Smooth muscle cell (in vitro differentiated cells): ENCODE data around the gene APBB3. TPM values are rescaled to one million over a fixed set of nuclear protein-coding genes. Genes with fewer than 3 reads are reported as not detected.

Experiments
- DNase-seq: peaks from one replicate; lab custom pipeline; 2025; ENCODE audit not compliant: unreplicated experiment; lab: John Stamatoyannopoulos, UW
- H2AFZ ChIP-seq: fragments of 200-600 bp; sonication (generic); 2 replicates; pipeline ENCODE4 v1.6.0; 2016; ENCODE audit warnings: antibody characterized with exemption, low read depth, mild to moderate bottlenecking
- H3F3A ChIP-seq: fragments of 200-600 bp; sonication (generic); 2 replicates; pipeline ENCODE4 v1.6.0; 2017; ENCODE audit warnings: antibody characterized with exemption, low read depth
- H3K27ac ChIP-seq: fragments of 200-600 bp; sonication (generic); 2 replicates; pipeline ENCODE4 v1.5.1; 2016; ENCODE audit warnings: low read depth, mild to moderate bottlenecking
- H3K27me3 ChIP-seq: fragments of 200-600 bp; sonication (generic); 2 replicates; pipeline ENCODE4 v1.6.1; 2016; ENCODE audit warnings: low read depth, mild to moderate bottlenecking
- H3K36me3 ChIP-seq: fragments of 200-600 bp; sonication (generic); 2 replicates; pipeline ENCODE4 v1.5.1; 2016; ENCODE audit warnings: low read depth
- H3K4me1 ChIP-seq: fragments of 200-600 bp; sonication (generic); 2 replicates; pipeline ENCODE4 v1.5.1; 2016; ENCODE audit warnings: low read depth
- H3K4me2 ChIP-seq: fragments of 200-600 bp; sonication (generic); 2 replicates; pipeline ENCODE4 v1.6.0; 2016; ENCODE audit warnings: mild to moderate bottlenecking
- H3K4me3 ChIP-seq: fragments of 200-600 bp; sonication (generic); 2 replicates; pipeline ENCODE4 v1.5.1; 2016; ENCODE audit warnings: mild to moderate bottlenecking
- H3K79me2 ChIP-seq: fragments of 200-600 bp; sonication (generic); 2 replicates; pipeline ENCODE4 v1.6.0; 2016; ENCODE audit warnings: low read depth, mild to moderate bottlenecking
- H3K9ac ChIP-seq: fragments of 200-600 bp; sonication (generic); 2 replicates; pipeline ENCODE4 v1.6.0; 2016; ENCODE audit warnings: low read depth
- H3K9me3 ChIP-seq: fragments of 200-600 bp; sonication (generic); replicated peaks from 2 replicates; pipeline ENCODE4 v1.5.1; 2016; ENCODE audit warnings: low read depth
- H4K20me1 ChIP-seq: fragments of 200-600 bp; sonication (generic); 2 replicates; pipeline ENCODE4 v1.6.0; 2016; ENCODE audit warnings: low read depth
- CTCF ChIP-seq: fragments of 200-600 bp; sonication (generic); IDR thresholded peaks from 2 replicates; pipeline ENCODE4 v1.5.1; 2017; ENCODE audit warnings: borderline replicate concordance, mild to moderate bottlenecking, antibody characterized with exemption; ENCODE audit not compliant: insufficient read depth, poor library complexity, severe bottlenecking
- WGBS: methylation state at CpG from one replicate; pipeline ENCODE4 v1.1.7; 2016; ENCODE audit warnings: low lambda C conversion rate; 5-methylcytosine and 5-hydroxymethylcytosine counted together
- polyA plus RNA-seq: library from polyadenylated mRNA; unstranded; fragments of >200 nt; fragmentation: Nextera tagmentation; extraction: Ambion mirVana; gene quantifications from 2 replicates; pipeline ENCODE4 v1.2.1, GENCODE V29; 2016
- total RNA-seq: library from RNA; depleted of rRNA; stranded (reverse); fragments of >200 nt; gene quantifications from 2 replicates; pipeline ENCODE4 v1.2.3, GENCODE V29; 2014

Gene APBB3
- total RNA-seq = 11.5 and 19.0 TPM in 2 replicates
- polyA plus RNA-seq = 18.8 and 28.3 TPM in 2 replicates

- H3F3A ChIP-seq = no peaks in the 10 kb centered on the region
- no peaks in the 10 kb centered on the region for H4K20me1 ChIP-seq
- peak within 1 kb of the TSS; percentile 68 for H3K4me3 ChIP-seq
- peak within 1 kb of the TSS; percentile 84 for H3K27ac ChIP-seq
- H3K27me3 ChIP-seq = no peaks in the 10 kb centered on the region
- no peaks in the 10 kb centered on the region for H3K36me3 ChIP-seq
- no peak for TF ChIP-seq CTCF
- 1% methylated on average over 64 of the region's 74 CpGs for WGBS
- peaks cover 14% of the 10 kb centered on the region for H3K4me1 ChIP-seq
- peak; percentile 91 for DNase-seq
- H3K4me2 ChIP-seq = peak within 1 kb of the TSS; percentile 95
- H2AFZ ChIP-seq = peak within 1 kb of the TSS; percentile 88
- peak within 1 kb of the TSS; percentile 93 for H3K9ac ChIP-seq
- H3K79me2 ChIP-seq = peaks cover 25% of the 10 kb centered on the region
- H3K9me3 ChIP-seq = no peaks in the 10 kb centered on the region
Measured at GRCh38 chr5:140564196-140565023, at the start of gene APBB3, which contains the start of gene SLC35A4. APBB3 (minus strand) TSS chr5:140564598; CDS start chr5:140564245, 353 bp downstream. SLC35A4 (plus strand) TSS chr5:140564828; CDS start chr5:140567170, 2,342 bp downstream.

- H3K4me1 ChIP-seq = no peaks in the 10 kb centered on the region
- no peaks in the 10 kb centered on the region for H3K9me3 ChIP-seq
- WGBS = 83% methylated on average over 2 of the region's 2 CpGs
- no peaks in the 10 kb centered on the region for H4K20me1 ChIP-seq
- H2AFZ ChIP-seq = no peak overlapping the region
- no peak overlapping the region for H3K9ac ChIP-seq
- H3K79me2 ChIP-seq = no peaks in the 10 kb centered on the region
- no peaks in the 10 kb centered on the region for H3K36me3 ChIP-seq
- H3K27me3 ChIP-seq = no peaks in the 10 kb centered on the region
- DNase-seq = no peak
- no peak overlapping the region for H3K4me3 ChIP-seq
- no peaks in the 10 kb centered on the region for H3F3A ChIP-seq
- H3K27ac ChIP-seq = no peak overlapping the region
- TF ChIP-seq CTCF = no peak
- H3K4me2 ChIP-seq = no peak overlapping the region
Measured at GRCh38 chr5:140611020-140611521, 46.7 kb upstream of the APBB3 start.

GRCh38 chr5:140609126-140609525 is 44.7 kb upstream of the APBB3 start:
- no peaks in the 10 kb centered on the region for H4K20me1 ChIP-seq
- H3K4me2 ChIP-seq = no peak overlapping the region
- H3K27me3 ChIP-seq = no peaks in the 10 kb centered on the region
- no peak overlapping the region for H3K27ac ChIP-seq
- no peak overlapping the region for H3K9ac ChIP-seq
- H2AFZ ChIP-seq = no peak overlapping the region
- H3K9me3 ChIP-seq = no peaks in the 10 kb centered on the region
- no peak for TF ChIP-seq CTCF
- no peaks in the 10 kb centered on the region for H3K36me3 ChIP-seq
- no peaks in the 10 kb centered on the region for H3K4me1 ChIP-seq
- WGBS = 84% methylated on average over 4 of the region's 4 CpGs
- no peak overlapping the region for H3K4me3 ChIP-seq
- no peak for DNase-seq
- no peaks in the 10 kb centered on the region for H3K79me2 ChIP-seq
- H3F3A ChIP-seq = no peaks in the 10 kb centered on the region
